GM19397 (cell line): ENCODE data around the gene VNN1.
A peak's percentile ranks its signal among the peaks of the same experiment; 100 is the strongest.
"Not testable (repeated sequence)": the region's sequence is repeated elsewhere in the genome, so short reads cannot be mapped to it uniquely, and the experiment has no call there.

Experiments
- ATAC-seq: cut with Tn5 transposase; IDR thresholded peaks from one replicate; pipeline ENCODE4 v1.9.1; 2021; ENCODE audit warnings: mild to moderate bottlenecking, moderate library complexity; ENCODE audit not compliant: unreplicated experiment

Gene VNN1

GRCh38 chr6:132725947-132726607 lies 12.2 kb upstream of the VNN1 start:
- peak; percentile 85 for ATAC-seq

DNA sequence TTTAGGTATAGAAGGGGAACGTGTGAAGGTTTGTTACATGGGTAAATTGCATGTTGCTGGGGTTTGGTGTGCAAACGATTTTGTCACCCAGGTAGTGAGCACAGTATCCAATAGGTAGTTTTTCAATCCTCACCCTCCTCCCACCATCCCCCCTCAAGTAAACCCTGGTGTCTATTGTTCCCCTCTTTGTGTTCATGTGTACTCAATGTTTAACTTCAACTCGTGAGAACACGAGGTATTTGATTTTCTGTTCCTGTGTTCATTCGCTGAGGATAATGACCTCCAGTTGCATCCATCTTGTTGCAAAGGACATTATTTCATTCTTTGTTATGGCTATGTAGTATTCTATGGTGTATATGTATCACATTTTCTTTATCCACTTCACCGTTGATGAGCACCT lies 11.6 kb upstream of the VNN1 start:
- ATAC-seq, result peak; percentile 19

- ATAC-seq, result no peak
Observed at GRCh38 chr6:132719736-132720448, 6.0 kb upstream of the VNN1 start.

DNA sequence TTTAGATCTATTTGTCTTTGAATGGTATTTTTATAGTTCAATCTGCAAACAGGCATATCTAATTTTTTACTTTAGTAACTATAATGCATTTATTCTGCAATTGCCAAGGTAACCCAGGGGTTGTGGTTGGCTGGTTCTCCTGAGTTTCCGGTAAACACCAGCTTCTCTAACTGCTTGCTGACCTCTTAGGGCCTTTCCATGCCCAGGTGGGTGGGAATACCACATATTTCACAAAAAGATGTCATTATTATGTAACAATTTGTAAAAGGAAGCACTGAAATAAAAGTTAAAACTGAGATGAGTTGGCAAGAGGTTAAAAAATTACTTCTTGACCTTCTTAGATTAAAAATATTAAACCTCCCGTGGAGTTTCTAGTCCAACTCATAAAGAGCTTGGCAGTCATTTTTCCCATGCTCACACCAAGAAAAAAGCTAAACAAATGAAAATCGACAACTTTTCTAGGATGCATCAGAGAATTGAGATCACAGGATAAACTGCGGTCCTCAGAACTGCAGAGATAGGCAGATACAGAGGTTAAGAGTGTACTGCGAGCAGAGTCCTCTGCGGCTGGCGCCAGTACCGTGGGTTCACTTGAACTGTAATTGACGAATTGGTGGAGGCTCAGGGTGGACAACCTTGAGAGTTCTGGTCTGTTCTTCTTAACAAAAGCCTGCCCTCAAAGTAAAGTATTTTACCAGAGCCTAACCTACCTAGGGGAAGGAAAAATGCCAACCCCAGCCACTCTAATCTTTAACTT lies 2.2 kb upstream of the VNN1 start:
- ATAC-seq, result no peak

GRCh38 chr6:132715204-132715603 lies 1.3 kb upstream of the VNN1 start:
- ATAC-seq, result no peak

GRCh38 chr6:132714160-132714559 lies 305 bp upstream of the VNN1 start:
- ATAC-seq, result no peak

GRCh38 chr6:132712366-132712765 lies 1.5 kb downstream of the VNN1 start:
- ATAC-seq, result no peak

DNA sequence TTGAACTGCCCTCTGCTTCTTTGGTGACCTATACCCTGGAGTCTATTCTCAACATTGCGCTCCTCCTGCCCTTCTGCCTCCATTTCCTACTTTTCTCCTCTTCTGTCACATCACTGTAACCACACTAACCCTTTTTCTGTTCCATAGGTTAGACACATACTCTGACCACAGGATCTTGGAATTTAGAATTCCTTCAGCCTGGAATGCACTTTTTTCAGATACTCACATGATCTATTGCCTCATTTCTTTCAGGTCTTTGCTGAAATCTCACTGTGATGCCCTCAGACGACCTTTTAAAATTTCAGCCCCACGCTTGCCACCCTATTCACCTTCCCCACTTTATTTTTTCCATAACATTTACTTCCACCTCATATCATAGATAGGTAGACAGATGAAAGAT lies 5.1 kb downstream of the VNN1 start:
- no peak for ATAC-seq

DNA sequence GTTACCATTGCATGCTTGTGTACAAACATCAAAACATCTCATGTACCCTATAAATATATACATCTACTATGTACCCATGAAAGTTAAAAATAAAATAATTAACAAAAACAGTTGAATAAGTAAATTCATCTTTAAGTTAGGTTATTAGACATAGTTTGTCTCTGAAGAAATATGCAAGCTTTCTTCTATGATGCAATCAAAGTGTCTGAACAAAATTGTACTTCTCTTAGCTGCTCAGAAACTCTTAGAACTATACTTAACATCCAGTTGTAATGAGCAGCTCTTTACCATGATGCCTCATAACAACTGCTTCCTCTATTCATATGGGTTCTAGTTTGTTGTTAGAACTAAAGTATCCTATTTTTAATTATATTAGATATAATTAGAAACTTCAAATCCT lies 5.9 kb downstream of the VNN1 start:
- ATAC-seq, result no peak

DNA sequence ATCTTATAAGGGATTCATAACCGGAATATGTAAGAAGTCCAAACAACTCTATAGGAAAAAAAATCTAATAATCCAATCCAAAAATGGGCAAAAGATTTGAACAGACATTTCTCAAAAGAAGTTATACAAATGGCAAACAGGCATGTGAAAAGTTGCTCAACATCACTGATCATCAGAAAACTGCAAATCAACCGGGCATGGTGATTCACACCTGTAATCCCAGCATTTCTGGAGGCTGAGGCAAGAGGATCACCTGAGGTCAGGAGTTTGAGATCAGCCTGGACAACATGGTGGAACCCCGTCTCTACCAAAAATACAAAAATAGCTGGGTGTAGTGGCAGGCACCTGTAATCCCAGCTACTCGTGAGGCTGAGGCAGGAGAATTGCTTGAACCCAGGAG lies 7.1 kb downstream of the VNN1 start:
- not testable (repeated sequence) for ATAC-seq

DNA sequence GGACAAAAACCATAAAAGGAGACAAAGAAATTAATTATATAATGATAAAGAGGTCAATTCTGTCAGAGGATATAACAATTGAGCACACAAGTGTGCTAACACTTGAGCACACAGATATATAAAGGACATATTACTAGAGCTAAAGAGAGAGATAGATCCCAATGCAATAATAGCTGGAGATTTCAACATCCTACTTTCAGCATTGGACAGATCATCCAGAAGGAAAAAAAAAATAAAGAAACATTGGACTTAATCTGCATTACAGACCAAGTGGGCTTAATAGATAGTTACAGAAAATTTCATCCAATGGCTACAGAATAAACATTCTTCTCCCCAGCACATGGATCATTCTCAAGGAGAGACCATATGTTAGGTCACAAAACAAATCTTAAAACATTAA lies 9.9 kb downstream of the VNN1 start:
- no peak for ATAC-seq

DNA sequence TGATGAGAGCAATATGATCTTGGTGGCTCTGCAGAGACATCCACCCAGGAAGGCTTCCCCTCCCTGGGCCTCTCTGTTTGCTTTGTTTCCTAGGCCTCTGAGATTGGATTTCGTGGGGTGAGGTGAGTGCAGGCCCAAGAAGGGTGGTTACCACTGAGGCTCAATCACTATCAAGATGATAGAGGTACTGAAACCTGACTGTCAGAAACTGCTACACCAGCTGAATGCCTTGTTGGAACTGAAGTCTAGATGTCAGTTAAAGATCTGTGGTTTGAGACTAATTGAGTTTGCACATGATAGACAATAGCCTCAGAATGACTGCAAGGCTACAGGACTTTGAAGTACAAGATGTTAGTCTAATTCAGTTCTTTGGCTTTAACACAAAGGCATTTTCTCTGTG lies 15.2 kb downstream of the VNN1 start:
- ATAC-seq, result peak; percentile 48

DNA sequence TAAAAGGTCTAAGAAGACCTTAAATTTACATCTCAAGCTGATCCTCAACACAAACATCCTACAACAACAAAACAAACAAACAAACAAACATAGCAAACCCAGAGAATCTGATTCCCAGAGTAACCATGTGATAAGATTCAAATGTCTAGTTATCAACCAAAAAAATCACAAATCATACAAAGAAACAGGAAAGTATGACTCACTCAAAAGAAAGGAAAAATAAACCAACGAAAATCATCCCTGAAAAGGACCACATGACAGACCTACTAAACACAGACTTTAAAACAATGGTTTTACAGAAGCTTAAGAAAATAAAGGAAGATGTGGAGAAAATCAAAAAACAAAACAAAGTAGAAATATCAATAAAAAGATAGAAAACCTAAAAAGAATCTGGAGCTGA lies 18.1 kb downstream of the VNN1 start:
- no peak for ATAC-seq

DNA sequence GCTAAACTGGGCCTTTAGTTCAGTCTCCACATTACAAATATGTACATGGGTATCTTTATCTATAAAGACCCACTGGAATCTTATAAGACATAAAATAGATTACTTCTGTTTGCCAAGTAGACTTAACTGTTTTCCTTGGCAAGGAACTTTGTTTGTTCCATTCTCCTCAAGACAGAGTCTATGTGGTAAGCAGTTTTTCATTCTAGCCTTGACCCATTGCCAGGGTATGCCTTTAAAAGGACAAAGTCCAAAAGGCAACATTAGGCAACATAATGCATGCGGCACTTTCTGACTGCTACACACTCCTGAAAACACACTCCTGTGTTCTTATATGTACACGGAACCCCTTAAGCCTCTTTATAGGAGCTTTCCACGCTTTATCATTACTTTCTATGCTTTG lies 20.4 kb downstream of the VNN1 start:
- no peak for ATAC-seq

GRCh38 chr6:132690678-132691077 lies 23.2 kb downstream of the VNN1 start:
- ATAC-seq, result no peak

- no peak for ATAC-seq
Observed at GRCh38 chr6:132687306-132687705, 26.5 kb downstream of the VNN1 start.

DNA sequence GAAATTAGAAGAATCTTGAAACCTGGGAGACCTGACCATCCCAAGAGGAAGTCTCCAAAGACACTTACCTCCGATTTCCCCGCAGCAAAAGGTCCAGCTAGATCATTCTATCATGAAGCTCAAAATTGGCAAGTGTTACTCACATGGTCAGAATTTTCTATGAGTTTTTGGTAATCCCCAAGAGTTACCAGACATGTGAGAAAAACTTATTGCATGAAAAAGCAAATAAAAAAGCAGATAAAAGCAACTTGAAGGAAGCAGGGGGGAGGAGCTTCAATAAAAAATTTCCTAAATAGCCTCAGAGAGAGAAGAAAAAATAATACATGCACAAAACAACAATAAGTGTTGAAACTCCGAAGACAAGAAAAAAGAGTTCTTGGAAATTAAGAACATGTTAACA lies 27.3 kb downstream of the VNN1 start:
- no peak for ATAC-seq

DNA sequence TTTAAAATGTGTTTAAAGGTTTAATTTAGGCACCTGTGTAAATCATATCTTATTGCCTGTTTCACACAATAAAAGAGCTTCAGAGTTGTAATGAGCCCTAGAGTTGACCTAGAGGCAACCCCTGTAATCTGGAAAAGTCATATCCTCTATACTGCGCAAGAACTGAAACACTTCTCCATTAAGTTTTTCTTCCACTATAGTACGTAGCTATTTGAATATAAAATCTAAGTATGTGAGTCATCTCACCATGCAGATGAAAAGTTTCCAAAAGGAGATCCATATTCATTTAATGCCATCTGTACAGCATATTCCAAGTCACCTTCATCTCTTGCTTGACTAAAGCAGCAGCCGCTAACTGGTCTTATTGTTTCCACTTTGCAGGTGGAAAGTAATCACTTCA lies 28.8 kb downstream of the VNN1 start:
- ATAC-seq, result no peak

DNA sequence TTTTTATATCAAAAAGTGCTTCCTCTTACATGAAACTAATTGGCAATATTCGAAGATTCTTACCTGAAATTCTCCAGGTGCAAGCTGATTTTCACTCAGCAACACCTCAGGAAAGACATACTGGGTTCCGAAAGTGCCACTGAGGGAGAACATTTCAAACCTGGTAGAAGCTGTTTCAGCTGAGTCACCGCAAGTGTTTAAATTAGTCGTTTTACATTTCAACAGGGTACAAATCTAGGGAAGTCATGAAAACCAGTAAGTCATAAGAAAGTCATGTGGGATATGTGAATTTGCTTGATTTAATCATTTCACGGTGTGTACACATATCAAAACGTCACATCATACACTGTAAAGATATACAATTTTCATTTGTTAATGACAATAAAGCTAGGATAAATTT lies 29.6 kb downstream of the VNN1 start:
- no peak for ATAC-seq

DNA sequence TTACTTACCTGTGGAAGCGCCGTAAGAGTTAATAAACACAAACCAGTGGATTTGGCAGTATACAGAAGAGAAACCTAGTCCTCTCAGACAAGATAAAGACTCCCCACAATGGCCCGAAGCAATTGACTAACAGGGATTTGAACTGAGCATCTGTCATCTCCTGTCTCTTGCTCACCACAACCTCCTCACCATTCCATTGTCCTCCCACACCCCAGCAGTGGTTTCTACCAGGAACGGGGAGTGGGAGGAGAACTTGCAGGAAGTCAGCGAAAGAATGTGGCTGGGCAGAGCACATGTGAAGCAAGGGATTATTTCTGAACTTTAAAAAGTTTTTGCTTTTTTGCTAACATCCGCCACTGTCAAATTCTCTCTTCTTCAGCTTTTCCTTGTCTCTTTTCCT lies 30.3 kb downstream of the VNN1 start:
- ATAC-seq, result no peak

DNA sequence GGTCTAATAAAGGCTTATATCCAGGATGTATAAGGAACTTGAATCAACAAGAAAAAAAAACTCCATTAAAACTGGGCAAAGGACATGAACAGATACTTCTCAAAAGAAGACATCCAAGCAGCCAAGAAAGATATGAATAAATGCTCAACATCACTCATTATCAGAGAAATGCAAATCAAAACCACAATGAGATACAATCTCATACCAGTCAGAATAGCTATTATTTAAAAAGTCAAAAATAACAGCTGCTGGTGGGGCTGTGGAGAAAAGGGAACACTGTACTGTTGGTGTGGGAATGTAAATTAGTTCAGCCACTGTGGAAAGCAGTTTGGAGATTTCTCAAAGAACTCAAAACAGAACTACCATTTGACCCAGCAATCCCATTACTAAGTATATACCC lies 34.8 kb downstream of the VNN1 start:
- not testable (repeated sequence) for ATAC-seq

- ATAC-seq, result no peak
Observed at GRCh38 chr6:132675749-132676148, 38.1 kb downstream of the VNN1 start.
